GM12878 (cell line): Measurements from ENCODE around the gene NCDN. TPM values are rescaled to one million over a fixed set of nuclear protein-coding genes. Genes with fewer than 3 reads are reported as not detected.

Source experiments
- ATAC-seq: fragments of 200-7000 bp; cut with Tn5 transposase; 3 replicates; pipeline ENCODE4 v1.9.1; 2020; ENCODE audit warnings: mild to moderate bottlenecking, moderate library complexity
- BruUV-seq: library from RNA; stranded (reverse); fragments of 400-500 nt; replicated peaks from 2 replicates; lab custom pipeline; 2021; lab: Mats Ljungman, UMichigan
- CTCF ChIA-PET: fragments of 300-600 bp; sonication (Branson Sonifier 250); formaldehyde crosslinking; extraction: SDS; loops from one replicate; lab custom pipeline; 2021; ENCODE audit warnings: inconsistent platforms; lab: Yijun Ruan, JAX
- POLR2A ChIA-PET: fragments of 350-600 bp; formaldehyde crosslinking; extraction: SDS; loops from one replicate; lab custom pipeline; 2021; ENCODE audit warnings: inconsistent platforms; lab: Charles Lee
- RAD21 ChIA-PET: fragments of 300-600 bp; sonication (Branson Sonifier 250); formaldehyde crosslinking; loops from one replicate; lab custom pipeline; 2023; ENCODE audit warnings: antibody characterized with exemption; ENCODE audit not compliant: unreplicated experiment; lab: Charles Lee
- SMC1A ChIA-PET: fragments of 300-600 bp; sonication (Branson Sonifier 250); formaldehyde crosslinking; loops from one replicate; lab custom pipeline; 2023; ENCODE audit not compliant: unreplicated experiment, uncharacterized antibody; lab: Charles Lee
- DNase-seq: peaks from one replicate; pipeline ENCODE4 v3.0.0-alpha.2; 2011; ENCODE audit warnings: low read depth, low spot score
- FAIRE-seq: peaks from 3 replicates; lab custom pipeline; 2011; peaks lifted over from hg19 to GRCh38; lab: Jason Lieb, UNC
- H2AFZ ChIP-seq: 2 replicates; pipeline ENCODE4 v1.6.0; 2011; ENCODE audit warnings: low read depth, low read length, control low read depth; ENCODE audit not compliant: control insufficient read depth
- H3K27ac ChIP-seq: 2 replicates; pipeline ENCODE4 v1.5.1; 2011; ENCODE audit warnings: control low read depth; ENCODE audit not compliant: control insufficient read depth, insufficient read depth
- H3K27me3 ChIP-seq, 2 experiments: replicated peaks in 1 of 2; 2 replicates each; pipeline versions ENCODE4 v1.6.0 to v1.6.1; 2011; ENCODE audit warnings: low read length in 1 of 2; ENCODE audit not compliant: control insufficient read depth in 2 of 2, insufficient read depth in 2 of 2
- H3K36me3 ChIP-seq, 2 experiments: 2 replicates each; pipeline ENCODE4 v1.5.1; 2011; ENCODE audit warnings: low read length in 1 of 2; ENCODE audit not compliant: control insufficient read depth in 2 of 2, insufficient read depth in 2 of 2
- H3K4me1 ChIP-seq: 2 replicates; pipeline ENCODE4 v1.6.1; 2011; ENCODE audit warnings: mild to moderate bottlenecking, low read length, moderate library complexity, mixed read lengths; ENCODE audit not compliant: control insufficient read depth, insufficient read depth
- H3K4me2 ChIP-seq: 2 replicates; pipeline ENCODE4 v1.6.0; 2011; ENCODE audit warnings: control low read depth; ENCODE audit not compliant: control insufficient read depth, insufficient read depth
- H3K4me3 ChIP-seq: fragments of 200-600 bp; sonication (generic); 2 replicates; pipeline ENCODE4 v1.5.1; 2016
- H3K79me2 ChIP-seq: 2 replicates; pipeline ENCODE4 v1.6.0; 2011; ENCODE audit warnings: low read length; ENCODE audit not compliant: control insufficient read depth, insufficient read depth
- H3K9ac ChIP-seq: 2 replicates; pipeline ENCODE4 v1.8.0; 2011; ENCODE audit warnings: low read length, control low read depth, mixed read lengths; ENCODE audit not compliant: control insufficient read depth, insufficient read depth
- H3K9me3 ChIP-seq: replicated peaks from 3 replicates; pipeline ENCODE4 v1.5.1; 2011; ENCODE audit warnings: mild to moderate bottlenecking, low read length; ENCODE audit not compliant: control insufficient read depth, insufficient read depth
- H4K20me1 ChIP-seq: 2 replicates; pipeline ENCODE4 v1.6.0; 2011; ENCODE audit not compliant: control insufficient read depth, insufficient read depth
- HDGF ChIP-seq: fragments of 450-650 bp; IDR thresholded peaks from 2 replicates; pipeline ENCODE4 v1.6.1; 2016; ENCODE audit warnings: antibody characterized with exemption
- WGBS: methylation state at CpG from one replicate; pipeline ENCODE4 v1.1.6; 2016; ENCODE audit warnings: low lambda C conversion rate; ENCODE audit not compliant: insufficient replicate concordance, insufficient coverage; ENCODE audit errors: missing lambda C conversion rate; 5-methylcytosine and 5-hydroxymethylcytosine counted together
- in situ Hi-C: fragments of 300-500 bp; cut with MboI; formaldehyde crosslinking; loops from 9 replicates; pipeline ENCODE4 v1.14.3; 2018; ENCODE audit warnings: mixed read lengths
- intact Hi-C: fragments of 100-400 bp; cut with micrococcal nuclease; formaldehyde crosslinking; loops from one replicate; pipeline ENCODE4 v1.14.2; 2022; ENCODE audit not compliant: unreplicated experiment
- polyA plus RNA-seq, 11 experiments: library from polyadenylated mRNA; depleted of rRNA in 4 of 11; unstranded in 6 of 11; stranded (reverse) in 5 of 11; fragments of >200 nt; fragmentation: Nextera tagmentation in 4 of 11; fragmentation: Illumina TruSeq in 1 of 11; extraction: Ambion mirVana in 4 of 11; extraction: Trizol in 1 of 11; gene quantifications; 1 replicate in 1 of 11; 2 replicates in 10 of 11; pipeline versions ENCODE4 v1.2.1 to v1.2.3, GENCODE V29; 2011 to 2016; ENCODE audit warnings: inconsistent platforms in 2 of 11, missing spikeins in 2 of 11, low read depth in 1 of 11
- total RNA-seq, 4 experiments: library from RNA; depleted of rRNA in 3 of 4; stranded (reverse); fragments of >200 nt in 3 of 4; fragmentation: Illumina TruSeq in 1 of 4; extraction: Trizol in 1 of 4; gene quantifications; 2 replicates each; pipeline versions ENCODE4 v1.2.1 to v1.2.3, GENCODE V29; 2013 to 2021
- TF ChIP-seq, protein P1 (sequence below), 3 experiments: IDR thresholded peaks in 2 of 3; conservative IDR thresholded peaks in 1 of 3; 2 replicates each; pipeline ENCODE4 v1.5.1; 2011; ENCODE audit warnings: low read depth in 3 of 3, low read length in 3 of 3, mild to moderate bottlenecking in 3 of 3, control low read depth in 2 of 3, moderate library complexity in 2 of 3, inconsistent platforms in 1 of 3, mixed read lengths in 1 of 3; ENCODE audit not compliant: control insufficient read depth in 2 of 3, insufficient read depth in 1 of 3; ENCODE audit errors: extremely low read depth in 1 of 3

The NCDN gene
- total and polyA plus RNA-seq, 10 of the 15 experiments (the other 5 are each of a cell fraction or from before 2014, with no cell fraction given): 1.8 to 25.5 (median 10.9) TPM

DNA sequence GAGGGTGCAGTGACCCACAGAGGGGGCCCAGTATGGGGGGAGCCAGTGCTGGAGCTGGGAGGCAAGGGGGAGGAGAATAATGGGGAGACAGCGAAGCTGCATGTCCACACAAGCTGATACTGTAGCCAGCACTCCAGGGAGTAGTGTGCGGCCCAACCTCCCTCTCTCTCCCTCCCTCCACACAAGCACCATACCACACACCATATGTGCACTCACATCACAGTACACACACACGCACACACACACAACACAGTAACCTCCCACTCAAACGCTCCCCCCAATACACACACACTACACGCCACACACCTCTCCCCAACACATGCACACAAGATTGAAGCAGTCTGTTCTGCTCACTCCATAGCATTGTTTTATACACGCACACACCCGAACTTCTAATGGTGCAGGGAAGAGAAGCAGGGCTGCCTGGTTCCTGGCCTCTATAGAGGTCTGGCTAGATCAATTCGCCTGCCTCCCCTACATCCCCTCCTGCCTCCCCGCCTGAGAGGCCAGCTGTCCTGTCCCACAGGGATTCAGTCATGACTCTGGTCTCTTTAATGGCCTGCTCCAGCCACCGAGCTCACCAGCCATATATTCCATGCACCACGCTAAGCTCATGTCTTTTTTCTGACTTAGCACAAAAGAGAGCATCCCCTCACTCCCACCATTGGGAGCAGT lies 3.8 kb downstream of the NCDN start:
- H4K20me1 ChIP-seq: no peaks in the 10 kb centered on the region
- intact Hi-C loops (no loop called here), in situ Hi-C loops (loop anchor here (5.0 kb wide), 1 partner anchor 109 kb away; no protein-coding TSS in a partner anchor)
- CTCF ChIA-PET: interaction anchor here (0.6 to 4.9 kb wide), 4 partner anchors 20 to 155 kb away, joined by 4 to 69 read pairs (median 4); no protein-coding TSS in a partner anchor
- H3K4me3 ChIP-seq: no peak overlapping the region
- FAIRE-seq (no peak), ATAC-seq (no peak), DNase-seq (no peak)
- no peaks in the 10 kb centered on the region for H3K9me3 ChIP-seq
- H3K27ac ChIP-seq: no peak overlapping the region
- no peaks in the 10 kb centered on the region; the same call in 1 of the 2 replicates for H3K4me1 ChIP-seq
- H3K9ac ChIP-seq: no peak overlapping the region
- H3K27me3 ChIP-seq: no peaks in the 10 kb centered on the region
- no peak overlapping the region for H3K4me2 ChIP-seq
- H3K36me3 ChIP-seq: peaks cover 0 to 11% of the 10 kb centered on the region in 2 experiments; a peak in 2 of 4 replicates
- no peak overlapping the region for H2AFZ ChIP-seq
- RAD21 ChIA-PET: interaction anchor here (0.6 to 4.9 kb wide), 3 partner anchors 21 to 109 kb away, joined by 3 to 46 read pairs (median 5); no protein-coding TSS in a partner anchor
- peaks cover 21% of the 10 kb centered on the region for H3K79me2 ChIP-seq
- SMC1A ChIA-PET: interaction anchor here (1.2 to 3.2 kb wide), 3 partner anchors 25 to 110 kb away, joined by 6 to 25 read pairs (median 11); no protein-coding TSS in a partner anchor
- BruUV-seq: no TSS peak
- TF ChIP-seq, protein P1, sequence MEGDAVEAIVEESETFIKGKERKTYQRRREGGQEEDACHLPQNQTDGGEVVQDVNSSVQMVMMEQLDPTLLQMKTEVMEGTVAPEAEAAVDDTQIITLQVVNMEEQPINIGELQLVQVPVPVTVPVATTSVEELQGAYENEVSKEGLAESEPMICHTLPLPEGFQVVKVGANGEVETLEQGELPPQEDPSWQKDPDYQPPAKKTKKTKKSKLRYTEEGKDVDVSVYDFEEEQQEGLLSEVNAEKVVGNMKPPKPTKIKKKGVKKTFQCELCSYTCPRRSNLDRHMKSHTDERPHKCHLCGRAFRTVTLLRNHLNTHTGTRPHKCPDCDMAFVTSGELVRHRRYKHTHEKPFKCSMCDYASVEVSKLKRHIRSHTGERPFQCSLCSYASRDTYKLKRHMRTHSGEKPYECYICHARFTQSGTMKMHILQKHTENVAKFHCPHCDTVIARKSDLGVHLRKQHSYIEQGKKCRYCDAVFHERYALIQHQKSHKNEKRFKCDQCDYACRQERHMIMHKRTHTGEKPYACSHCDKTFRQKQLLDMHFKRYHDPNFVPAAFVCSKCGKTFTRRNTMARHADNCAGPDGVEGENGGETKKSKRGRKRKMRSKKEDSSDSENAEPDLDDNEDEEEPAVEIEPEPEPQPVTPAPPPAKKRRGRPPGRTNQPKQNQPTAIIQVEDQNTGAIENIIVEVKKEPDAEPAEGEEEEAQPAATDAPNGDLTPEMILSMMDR (IDR thresholded peaks at IDR 0.05 in 2 of 3, conservative IDR thresholded peaks at IDR 0.05 in 1 of 3; ENCODE audit: control insufficient read depth in 2 of 3, extremely low read depth in 1 of 3, insufficient read depth in 1 of 3, low read depth in 3 of 3, low read length in 3 of 3): no peak
- 0 out of 2 replicates have a peak, but pooled peaks have one; percentile 47 for TF ChIP-seq HDGF
- WGBS: 95% methylated on average over 10 of the region's 11 CpGs
- POLR2A ChIA-PET: interaction anchor here (0.5 to 1.5 kb wide), 2 partner anchors 25 to 111 kb away, joined by 3 to 5 read pairs; no protein-coding TSS in a partner anchor
